ENCODE measurements around the gene LGALS3. TPM values are rescaled to one million over a fixed set of nuclear protein-coding genes. Genes with fewer than 3 reads are reported as not detected.

The LGALS3 gene
- total RNA-seq, 4 donors from 2014 or later: 65.7 to 201 (median 111) TPM

GRCh38 chr14:55111122-55111708 lies 17.8 kb upstream of the LGALS3 start:
- H3K9me3 ChIP-seq: no peaks in the 10 kb centered on the region
- 94 to 95% methylated on average over 10 of the region's 10 CpGs for WGBS, 2 donors

GRCh38 chr14:55114720-55115119 lies 14.3 kb upstream of the LGALS3 start:
- Histone ChIP-seq H3K36me3 (no peaks in the 10 kb centered on the region), H3K27me3 (no peaks in the 10 kb centered on the region), H3K9me3 (no peaks in the 10 kb centered on the region), H3K4me3 (replicated peaks in 1 of 3) (no peak overlapping the region), H3K4me1 (peaks cover 0 to 26% of the 10 kb centered on the region in 2 donors), H3K27ac (no peak overlapping the region)
- no peak for DNase-seq
- TF ChIP-seq POLR2A (IDR thresholded peaks at IDR 0.05): no peak
- TF ChIP-seq CTCF (IDR thresholded peaks at IDR 0.05): no peak
- intact Hi-C loops (cut with DNase I): no loop called here
- WGBS, 2 donors: 84% methylated on average over 2 of the region's 2 CpGs

More at GRCh38 chr14:55111122-55111708, 17.8 kb upstream of the LGALS3 start:
- Histone ChIP-seq H3K27me3 (no peaks in the 10 kb centered on the region), H3K4me3 (replicated peaks in 1 of 3) (no peak overlapping the region), H3K4me1 (peaks cover 6 to 19% of the 10 kb centered on the region in 2 donors), H3K36me3 (no peaks in the 10 kb centered on the region), H3K27ac (no peak overlapping the region)
- TF ChIP-seq POLR2A (IDR thresholded peaks at IDR 0.05) (no peak), CTCF (IDR thresholded peaks at IDR 0.05) (no peak)
- intact Hi-C loops (cut with DNase I): no loop called here
- no peak for DNase-seq

GRCh38 chr14:55115460-55115859 lies 13.6 kb upstream of the LGALS3 start:
- WGBS, 2 donors: 53 to 60% methylated on average over 3 of the region's 3 CpGs
- H3K4me3 ChIP-seq (replicated peaks in 1 of 3): no peak overlapping the region
- no peaks in the 10 kb centered on the region for H3K27me3 ChIP-seq
- no peaks in the 10 kb centered on the region for H3K36me3 ChIP-seq
- no peak for TF ChIP-seq POLR2A (IDR thresholded peaks at IDR 0.05)
- TF ChIP-seq CTCF (IDR thresholded peaks at IDR 0.05): no peak
- no peak overlapping the region for H3K27ac ChIP-seq
- no peaks in the 10 kb centered on the region for H3K9me3 ChIP-seq
- H3K4me1 ChIP-seq: peaks cover 0 to 26% of the 10 kb centered on the region in 2 donors
- intact Hi-C loops (cut with DNase I): no loop called here
- DNase-seq: no peak

- Histone ChIP-seq H3K27me3 (no peaks in the 10 kb centered on the region), H3K36me3 (no peaks in the 10 kb centered on the region), H3K4me1 (peaks cover 0 to 26% of the 10 kb centered on the region in 2 donors), H3K27ac (no peak overlapping the region), H3K9me3 (no peaks in the 10 kb centered on the region), H3K4me3 (replicated peaks in 1 of 3) (no peak overlapping the region)
- DNase-seq: no peak
- WGBS, 2 donors: 91 to 92% methylated on average over 4 of the region's 4 CpGs
- intact Hi-C loops (cut with DNase I): no loop called here
- TF ChIP-seq CTCF (IDR thresholded peaks at IDR 0.05): no peak
- TF ChIP-seq POLR2A (IDR thresholded peaks at IDR 0.05): no peak
Measured at GRCh38 chr14:55115861-55116245, 13.2 kb upstream of the LGALS3 start.

- TF ChIP-seq CTCF (IDR thresholded peaks at IDR 0.05): no peak
- TF ChIP-seq POLR2A (IDR thresholded peaks at IDR 0.05): no peak
- WGBS, 2 donors: 65 to 72% methylated on average over 11 of the region's 11 CpGs
- Histone ChIP-seq H3K9me3 (no peaks in the 10 kb centered on the region), H3K27me3 (no peaks in the 10 kb centered on the region), H3K4me3 (replicated peaks in 1 of 3) (no peak overlapping the region), H3K4me1 (peaks cover 0 to 26% of the 10 kb centered on the region in 2 donors), H3K36me3 (no peaks in the 10 kb centered on the region), H3K27ac (no peak overlapping the region)
- DNase-seq: peak in 1 of 2 donors; percentile 22
- intact Hi-C loops (cut with DNase I): no loop called here
Measured at GRCh38 chr14:55116246-55117030, 12.6 kb upstream of the LGALS3 start.
